ENCODE data around the gene ZBTB32. TPM values are rescaled to one million over a fixed set of nuclear protein-coding genes. Genes with fewer than 3 reads are reported as not detected.

ZBTB32 gene
- total RNA-seq, 6 experiments from 2014 or later: not detected

DNA sequence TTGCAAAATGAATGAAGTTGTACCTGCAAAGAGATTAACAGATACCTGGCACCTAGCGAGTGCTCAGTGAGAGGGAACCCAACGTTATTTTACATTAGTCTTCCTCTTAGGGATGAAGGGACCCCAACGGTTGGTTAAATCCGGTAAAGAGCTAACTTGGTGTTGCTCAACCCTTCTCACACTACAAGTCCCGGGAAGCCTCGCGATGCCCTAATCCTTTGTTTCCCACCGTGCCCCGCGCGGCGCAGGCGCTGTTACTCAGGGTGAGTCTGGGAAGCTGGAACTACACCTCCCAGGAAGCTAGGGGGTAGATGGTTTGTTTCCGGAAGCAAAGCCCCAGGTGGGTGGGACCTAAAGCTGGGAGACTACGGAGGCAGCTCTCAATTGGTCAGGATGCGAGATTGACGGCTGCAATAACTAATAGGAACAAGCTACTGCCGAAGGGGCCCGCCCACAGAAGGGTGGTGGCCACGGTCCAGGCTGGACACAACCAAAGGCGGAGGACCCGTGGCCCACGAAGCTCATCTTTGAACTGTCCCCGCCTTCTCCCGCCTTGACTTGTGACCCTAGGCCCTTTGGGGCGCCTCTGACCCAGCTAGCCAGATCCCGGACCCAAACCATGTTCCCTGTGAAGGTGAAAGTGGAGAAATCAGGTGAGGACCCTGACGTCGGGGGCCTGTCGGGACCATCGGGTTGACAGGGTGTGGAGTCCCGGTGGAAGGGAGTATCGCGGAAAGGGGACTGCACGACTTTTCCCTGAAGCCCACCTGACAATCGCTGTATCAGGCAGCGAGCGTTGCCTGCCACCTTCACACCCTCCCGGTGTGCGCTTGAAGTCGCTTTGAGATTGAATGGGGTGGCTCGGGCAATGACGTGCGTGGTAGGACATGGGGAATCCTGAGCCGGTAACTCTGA lies 44.0 kb downstream of the ZBTB32 start, which contains the start of gene LIN37:
Gene LIN37 (plus strand): TSS at position 471 of the 915 bp plus-strand sequence. CDS start 149 bp downstream, at position 620.
- no peaks in the 10 kb centered on the region for H3K9me3 Mint-ChIP-seq
- TF ChIP-seq, protein P1, sequence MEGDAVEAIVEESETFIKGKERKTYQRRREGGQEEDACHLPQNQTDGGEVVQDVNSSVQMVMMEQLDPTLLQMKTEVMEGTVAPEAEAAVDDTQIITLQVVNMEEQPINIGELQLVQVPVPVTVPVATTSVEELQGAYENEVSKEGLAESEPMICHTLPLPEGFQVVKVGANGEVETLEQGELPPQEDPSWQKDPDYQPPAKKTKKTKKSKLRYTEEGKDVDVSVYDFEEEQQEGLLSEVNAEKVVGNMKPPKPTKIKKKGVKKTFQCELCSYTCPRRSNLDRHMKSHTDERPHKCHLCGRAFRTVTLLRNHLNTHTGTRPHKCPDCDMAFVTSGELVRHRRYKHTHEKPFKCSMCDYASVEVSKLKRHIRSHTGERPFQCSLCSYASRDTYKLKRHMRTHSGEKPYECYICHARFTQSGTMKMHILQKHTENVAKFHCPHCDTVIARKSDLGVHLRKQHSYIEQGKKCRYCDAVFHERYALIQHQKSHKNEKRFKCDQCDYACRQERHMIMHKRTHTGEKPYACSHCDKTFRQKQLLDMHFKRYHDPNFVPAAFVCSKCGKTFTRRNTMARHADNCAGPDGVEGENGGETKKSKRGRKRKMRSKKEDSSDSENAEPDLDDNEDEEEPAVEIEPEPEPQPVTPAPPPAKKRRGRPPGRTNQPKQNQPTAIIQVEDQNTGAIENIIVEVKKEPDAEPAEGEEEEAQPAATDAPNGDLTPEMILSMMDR (IDR thresholded peaks at IDR 0.05): peak; percentile 29; the same call in 1 of the 2 replicates
- DNase-seq: peak; percentile 99
- peak within 1 kb of the TSS; percentile 80 for H3K27ac Mint-ChIP-seq
- H3K4me1 Mint-ChIP-seq (ENCODE audit: low read depth): peaks cover 41% of the 10 kb centered on the region
- peaks cover 9% of the 10 kb centered on the region for H3K36me3 Mint-ChIP-seq (ENCODE audit: low read depth)
- H3K27me3 Mint-ChIP-seq (ENCODE audit: insufficient read depth): peaks cover 4% of the 10 kb centered on the region
- peak within 1 kb of the TSS; percentile 97 for H3K4me3 Mint-ChIP-seq

- Mint-ChIP-seq H3K27me3 (ENCODE audit: insufficient read depth) (peaks cover 8% of the 10 kb centered on the region), H3K4me1 (ENCODE audit: low read depth) (peaks cover 43% of the 10 kb centered on the region), H3K4me3 (peak overlapping the region; percentile 97), H3K9me3 (no peaks in the 10 kb centered on the region), H3K27ac (0 out of 2 replicates have a peak overlapping the region, but pooled peaks have one; percentile 18), H3K36me3 (ENCODE audit: low read depth) (peaks cover 9% of the 10 kb centered on the region)
- DNase-seq: no peak
- TF ChIP-seq, protein P1 (IDR thresholded peaks at IDR 0.05): no peak
Observed at GRCh38 chr19:35750167-35750566, 45.8 kb downstream of the ZBTB32 start.

DNA sequence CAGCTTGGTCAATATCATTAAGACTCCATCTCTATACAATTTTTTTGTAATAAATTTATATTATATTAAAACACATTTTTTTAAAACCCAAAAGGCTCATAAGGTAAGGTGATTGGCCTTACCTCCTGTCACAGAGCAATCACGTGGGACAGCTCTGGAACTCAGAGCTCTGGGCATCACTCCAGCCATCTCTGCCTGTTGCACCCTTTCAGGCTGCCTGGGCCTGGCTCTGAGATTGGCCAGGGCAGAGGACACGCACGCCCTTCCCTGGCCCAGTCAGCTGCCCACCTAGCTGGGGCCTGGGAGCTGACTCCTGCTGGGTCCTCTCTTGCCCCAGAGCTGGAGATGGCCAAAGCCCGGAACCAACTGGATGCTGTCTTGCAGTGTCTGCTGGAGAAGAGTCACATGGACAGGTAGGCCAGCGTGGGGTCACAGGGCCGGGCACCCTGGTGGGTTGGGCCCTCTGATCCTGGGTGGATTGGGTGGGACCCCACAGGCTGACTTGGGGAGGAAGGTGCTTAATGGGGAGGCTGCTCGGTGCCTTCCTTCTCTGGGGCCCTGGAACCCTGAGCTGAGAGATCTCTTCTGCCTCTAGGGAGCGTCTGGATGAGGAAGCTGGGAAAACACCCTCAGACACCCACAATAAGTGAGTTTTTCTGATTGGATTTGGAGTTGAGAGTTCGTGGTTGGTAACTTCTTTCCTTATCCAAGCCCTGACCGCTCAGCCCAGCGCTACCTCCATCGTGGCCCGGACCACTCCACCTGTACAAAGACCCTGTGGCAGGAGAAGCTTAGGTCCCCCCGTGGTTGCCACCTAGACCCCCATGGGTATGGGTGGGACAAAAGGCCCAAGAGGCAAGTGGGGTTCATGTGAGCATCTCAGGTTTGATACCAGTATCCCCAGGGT lies 47.7 kb downstream of the ZBTB32 start:
- Mint-ChIP-seq H3K27ac (no peak overlapping the region; the same call in 1 of the 2 replicates), H3K4me3 (no peak overlapping the region), H3K36me3 (ENCODE audit: low read depth) (peaks cover 10% of the 10 kb centered on the region), H3K27me3 (ENCODE audit: insufficient read depth) (peaks cover 7% of the 10 kb centered on the region), H3K4me1 (ENCODE audit: low read depth) (peaks cover 48% of the 10 kb centered on the region), H3K9me3 (no peaks in the 10 kb centered on the region)
- TF ChIP-seq, protein P1 (IDR thresholded peaks at IDR 0.05): no peak
- no peak for DNase-seq

DNA sequence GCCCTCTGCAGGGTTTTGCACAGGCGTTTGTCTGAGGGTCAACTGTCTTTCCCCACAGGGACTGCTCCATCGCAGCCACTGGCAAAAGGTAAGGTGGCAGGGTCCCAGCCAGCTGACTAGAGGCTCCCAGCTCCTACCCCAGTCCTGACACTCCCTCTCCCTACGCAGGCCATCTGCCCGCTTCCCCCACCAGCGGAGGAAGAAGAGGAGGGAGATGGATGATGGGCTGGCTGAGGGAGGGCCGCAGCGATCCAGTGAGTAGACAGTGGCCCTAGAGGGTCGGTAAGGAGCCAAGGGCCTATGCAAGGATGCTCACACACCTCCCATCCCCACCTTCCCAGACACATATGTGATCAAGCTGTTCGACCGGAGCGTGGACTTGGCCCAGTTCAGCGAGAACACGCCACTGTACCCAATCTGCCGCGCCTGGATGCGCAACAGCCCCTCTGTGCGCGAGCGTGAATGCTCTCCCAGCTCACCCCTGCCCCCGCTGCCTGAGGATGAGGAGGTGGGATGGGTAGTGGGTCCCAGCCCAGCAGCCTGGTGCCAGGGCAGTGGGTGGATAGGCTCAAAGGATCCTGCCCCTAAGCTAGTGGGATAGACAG lies 48.5 kb downstream of the ZBTB32 start:
- Mint-ChIP-seq H3K4me1 (ENCODE audit: low read depth) (peaks cover 48% of the 10 kb centered on the region), H3K36me3 (ENCODE audit: low read depth) (peaks cover 7% of the 10 kb centered on the region), H3K9me3 (no peaks in the 10 kb centered on the region), H3K27ac (no peak overlapping the region), H3K4me3 (no peak overlapping the region), H3K27me3 (ENCODE audit: insufficient read depth) (peaks cover 9% of the 10 kb centered on the region)
- DNase-seq: no peak
- TF ChIP-seq, protein P1 (IDR thresholded peaks at IDR 0.05): no peak
